Endothelial cell of hepatic sinusoid (primary cell): ENCODE results near the gene MOV10.
"Not testable (repeated sequence)": the region's sequence is repeated elsewhere in the genome, so short reads cannot be mapped to it uniquely, and the experiment has no call there.

ENCODE experiments used
- in situ Hi-C: cut with HindIII; loops from 2 replicates; pipeline ENCODE4 v1.10.0; 2017; ENCODE audit warnings: low sequenced_read_pairs

Gene MOV10, protein sequence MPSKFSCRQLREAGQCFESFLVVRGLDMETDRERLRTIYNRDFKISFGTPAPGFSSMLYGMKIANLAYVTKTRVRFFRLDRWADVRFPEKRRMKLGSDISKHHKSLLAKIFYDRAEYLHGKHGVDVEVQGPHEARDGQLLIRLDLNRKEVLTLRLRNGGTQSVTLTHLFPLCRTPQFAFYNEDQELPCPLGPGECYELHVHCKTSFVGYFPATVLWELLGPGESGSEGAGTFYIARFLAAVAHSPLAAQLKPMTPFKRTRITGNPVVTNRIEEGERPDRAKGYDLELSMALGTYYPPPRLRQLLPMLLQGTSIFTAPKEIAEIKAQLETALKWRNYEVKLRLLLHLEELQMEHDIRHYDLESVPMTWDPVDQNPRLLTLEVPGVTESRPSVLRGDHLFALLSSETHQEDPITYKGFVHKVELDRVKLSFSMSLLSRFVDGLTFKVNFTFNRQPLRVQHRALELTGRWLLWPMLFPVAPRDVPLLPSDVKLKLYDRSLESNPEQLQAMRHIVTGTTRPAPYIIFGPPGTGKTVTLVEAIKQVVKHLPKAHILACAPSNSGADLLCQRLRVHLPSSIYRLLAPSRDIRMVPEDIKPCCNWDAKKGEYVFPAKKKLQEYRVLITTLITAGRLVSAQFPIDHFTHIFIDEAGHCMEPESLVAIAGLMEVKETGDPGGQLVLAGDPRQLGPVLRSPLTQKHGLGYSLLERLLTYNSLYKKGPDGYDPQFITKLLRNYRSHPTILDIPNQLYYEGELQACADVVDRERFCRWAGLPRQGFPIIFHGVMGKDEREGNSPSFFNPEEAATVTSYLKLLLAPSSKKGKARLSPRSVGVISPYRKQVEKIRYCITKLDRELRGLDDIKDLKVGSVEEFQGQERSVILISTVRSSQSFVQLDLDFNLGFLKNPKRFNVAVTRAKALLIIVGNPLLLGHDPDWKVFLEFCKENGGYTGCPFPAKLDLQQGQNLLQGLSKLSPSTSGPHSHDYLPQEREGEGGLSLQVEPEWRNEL

DNA sequence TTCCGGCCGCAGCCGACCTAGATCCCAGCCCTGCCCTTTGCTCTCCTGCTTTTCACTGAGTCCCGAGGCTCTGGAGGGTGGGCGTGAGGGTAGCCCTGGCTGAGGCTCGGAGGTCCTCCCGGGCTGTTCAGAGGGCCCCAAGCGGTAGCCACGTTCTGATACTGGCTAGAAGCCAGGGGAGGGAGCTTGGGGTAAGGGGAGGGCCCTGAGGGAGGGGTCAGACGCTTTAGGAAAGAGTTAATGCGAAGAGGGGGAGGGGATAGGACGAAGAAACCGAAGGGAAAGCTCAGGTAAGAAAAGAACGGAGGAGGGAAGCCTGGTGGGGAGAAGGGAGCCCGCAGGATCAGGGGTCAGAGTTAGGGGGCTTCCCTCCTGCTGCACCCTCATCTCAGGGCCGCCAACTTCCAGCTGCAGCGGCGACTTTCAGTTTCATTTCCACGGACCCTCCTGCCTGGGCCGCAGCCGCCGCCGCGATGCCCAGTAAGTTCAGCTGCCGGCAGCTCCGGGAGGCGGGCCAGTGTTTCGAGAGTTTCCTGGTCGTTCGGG is at the start of gene MOV10:
MOV10 (plus strand) TSS at position 220 of the 546 bp plus-strand sequence; CDS start at position 474, 254 bp downstream.
- in situ Hi-C loops: no loop called here

DNA sequence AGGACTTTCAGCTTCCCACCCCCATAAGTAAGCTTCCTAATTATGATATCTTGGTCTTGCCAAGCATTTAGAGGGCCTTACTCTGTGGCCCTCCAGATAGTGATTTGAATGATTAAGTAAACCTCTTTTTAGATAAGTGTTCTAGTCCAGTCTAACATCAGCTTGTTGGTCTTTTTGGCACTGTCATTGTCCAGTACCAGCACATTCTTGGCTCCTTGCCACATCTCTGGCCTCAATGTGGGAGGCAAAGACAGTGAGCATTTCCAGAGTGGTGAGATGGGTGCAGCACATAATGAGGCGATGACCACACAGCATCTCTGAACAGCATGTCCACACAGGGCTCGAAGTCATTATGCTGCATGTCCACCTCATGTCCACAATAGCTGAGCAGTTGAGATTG is 48.8 kb upstream of the MOV10 start:
- in situ Hi-C loops: loop anchor here (5.0 kb wide), 1 partner anchor 37 kb away; no protein-coding TSS in a partner anchor

DNA sequence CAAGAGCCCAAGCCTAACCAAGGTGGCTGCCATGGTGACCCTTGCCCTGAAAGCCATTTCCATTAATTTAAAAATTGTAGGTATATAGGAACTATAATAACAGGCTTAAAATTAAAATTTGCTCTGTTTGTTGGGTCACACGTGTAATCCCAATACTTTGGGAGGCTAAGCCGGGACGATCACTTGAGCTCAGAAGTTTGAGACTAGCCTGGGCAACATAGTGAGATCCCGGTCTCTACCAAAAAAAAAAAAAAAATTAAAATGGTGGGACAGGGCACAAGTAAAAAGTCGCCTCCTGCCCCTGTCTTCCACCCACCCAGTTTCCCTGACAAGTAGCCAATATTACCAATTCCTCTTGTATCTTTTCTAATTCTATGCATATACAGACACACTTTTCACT is 48.3 kb upstream of the MOV10 start:
- in situ Hi-C loops: loop anchor here (5.0 kb wide), 1 partner anchor 36 kb away; no protein-coding TSS in a partner anchor

DNA sequence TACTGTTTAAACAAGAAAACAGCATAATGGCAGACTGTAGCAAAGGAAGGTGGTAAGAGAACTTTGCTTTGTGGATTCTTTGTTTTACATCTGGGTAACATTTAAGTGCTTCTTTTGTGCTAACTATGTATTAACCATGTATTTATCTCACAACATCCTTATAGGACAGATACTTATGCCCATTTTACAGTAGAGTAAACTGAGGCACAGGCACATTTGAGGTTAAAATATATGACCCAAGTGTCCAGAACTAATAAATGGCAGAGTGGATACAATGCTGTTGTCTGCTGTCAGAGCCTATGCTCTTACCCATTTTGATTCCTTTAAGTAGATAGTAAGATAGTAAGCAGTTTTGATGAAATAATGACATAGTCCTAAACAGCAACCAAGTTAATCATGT is 47.6 kb upstream of the MOV10 start:
- in situ Hi-C loops: loop anchor here (5.0 kb wide), 1 partner anchor 35 kb away; no protein-coding TSS in a partner anchor

DNA sequence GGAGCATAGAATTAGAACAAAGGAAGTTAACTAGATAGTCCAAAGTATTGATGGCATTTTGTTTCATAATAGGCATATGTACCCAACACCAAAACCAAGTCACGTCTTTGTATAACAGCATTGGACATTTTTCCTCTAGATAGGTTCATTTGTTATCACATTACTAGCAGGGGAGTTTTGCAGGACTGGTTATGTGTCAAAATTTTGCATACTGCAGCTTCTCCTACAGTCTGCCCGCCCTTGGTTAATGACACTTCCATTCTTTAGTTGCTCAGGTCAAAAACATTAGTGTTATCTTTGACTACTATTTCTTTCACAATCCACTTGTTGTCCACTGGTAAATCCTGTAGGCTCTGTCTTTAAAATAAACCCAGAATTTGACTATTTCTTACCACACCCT is 45.9 kb upstream of the MOV10 start:
- in situ Hi-C loops: loop anchor here (5.0 kb wide), 1 partner anchor 34 kb away; no protein-coding TSS in a partner anchor

DNA sequence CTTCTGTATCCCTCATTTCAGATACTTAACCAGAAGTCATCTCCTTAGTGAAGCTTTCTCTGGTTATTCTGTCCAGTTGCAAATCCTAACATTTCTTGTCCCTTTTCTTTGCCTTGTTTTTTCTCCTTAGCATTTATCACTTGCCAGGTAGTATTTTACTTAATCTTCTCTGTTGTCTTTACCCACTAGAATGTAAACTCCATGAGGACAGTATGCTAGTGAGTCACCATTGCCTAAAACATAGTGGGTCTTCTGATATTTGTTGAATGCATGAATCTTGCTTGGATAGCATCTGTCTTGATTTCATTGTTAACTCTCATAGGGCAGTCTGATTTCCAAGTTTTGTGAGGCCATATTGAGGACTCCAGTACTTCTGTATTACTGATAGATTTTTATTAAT is 45.2 kb upstream of the MOV10 start:
- in situ Hi-C loops: loop anchor here (5.0 kb wide), 1 partner anchor 33 kb away; no protein-coding TSS in a partner anchor

DNA sequence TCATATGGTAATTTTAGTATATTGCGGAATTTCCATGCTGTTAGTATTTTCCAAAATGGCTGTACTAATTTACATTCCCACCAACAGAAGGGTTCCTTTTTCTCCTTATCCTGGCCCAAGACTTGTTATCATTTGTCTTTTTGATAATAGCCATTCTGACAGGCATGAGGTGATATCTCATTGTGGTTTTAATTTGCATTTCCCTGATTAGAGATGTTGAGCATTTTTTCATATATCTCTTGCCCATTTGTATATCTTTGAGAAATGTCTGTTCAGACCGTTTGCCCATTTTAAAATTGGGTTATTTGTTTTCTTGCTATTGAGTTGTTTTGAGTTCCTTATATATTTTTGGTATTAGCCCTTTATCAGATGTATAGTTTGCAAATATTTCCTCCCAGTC is 40.8 kb upstream of the MOV10 start:
- in situ Hi-C loops: no loop called here

DNA sequence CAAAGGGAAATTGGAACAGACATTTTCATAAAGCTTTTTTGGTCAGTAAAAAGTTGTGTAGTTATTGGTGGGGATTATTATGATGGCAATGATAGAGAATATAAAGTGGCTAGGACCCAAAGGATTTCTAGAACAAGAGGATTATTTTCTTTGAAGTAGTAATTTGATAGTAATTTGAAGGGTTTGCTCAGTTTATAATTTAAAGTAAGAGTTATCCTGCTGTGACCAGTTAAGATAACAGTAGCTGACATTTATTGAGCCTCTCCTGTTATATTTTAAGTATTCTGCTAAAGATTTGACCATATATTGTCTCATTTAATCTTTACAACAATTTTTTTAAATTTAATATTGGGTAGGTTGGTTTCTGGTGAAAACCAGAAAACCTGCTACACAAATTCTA is 40.1 kb upstream of the MOV10 start:
- in situ Hi-C loops: no loop called here

DNA sequence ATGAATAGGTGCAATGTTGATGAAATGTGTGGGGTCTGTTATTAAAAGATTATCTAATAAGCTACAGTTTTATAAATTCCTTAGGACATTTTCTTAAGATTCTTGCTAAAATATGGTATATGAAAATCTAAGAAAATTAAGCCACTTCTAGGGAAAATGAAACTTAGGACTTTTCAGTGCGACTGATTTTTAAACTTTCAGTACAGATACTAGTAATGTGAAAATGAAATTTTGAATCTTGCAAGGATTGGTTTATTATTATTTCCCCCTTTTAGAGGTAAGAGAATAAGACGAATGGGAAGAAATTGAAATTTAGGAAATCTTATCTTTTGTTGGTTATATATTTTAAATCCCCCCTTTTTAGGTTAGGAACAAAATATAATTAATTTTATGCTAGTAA is 38.4 kb upstream of the MOV10 start:
- in situ Hi-C loops: no loop called here

DNA sequence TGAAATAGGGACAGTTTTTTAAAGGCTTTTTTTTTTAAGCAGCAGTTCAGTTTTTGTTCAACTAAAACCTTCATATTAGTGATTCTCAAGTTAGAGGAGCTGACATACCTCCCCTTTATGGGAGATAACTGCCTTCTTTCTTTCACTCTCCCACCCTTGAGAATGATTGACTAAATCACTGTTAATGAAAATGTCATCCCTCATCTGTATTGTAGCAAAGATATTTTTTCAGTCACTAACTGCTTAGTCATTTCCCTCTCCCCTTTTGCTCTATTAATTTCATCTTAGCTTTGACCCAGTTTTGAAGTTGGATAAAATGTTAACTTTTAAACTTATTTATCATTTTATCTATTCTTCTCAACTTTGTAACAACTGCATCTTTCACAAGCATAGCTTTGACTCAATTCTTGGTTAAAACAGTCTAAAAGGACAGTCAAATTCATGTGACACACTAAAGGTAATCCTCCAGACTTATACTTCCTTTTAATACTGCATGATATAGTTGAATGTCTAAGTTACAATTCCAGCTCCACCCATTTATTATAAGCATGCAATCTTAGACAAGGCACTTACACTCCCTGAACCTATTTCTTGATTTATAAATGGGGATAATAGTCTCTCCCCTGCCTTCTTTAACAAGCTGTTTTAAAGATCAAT is 37.7 kb upstream of the MOV10 start:
- in situ Hi-C loops: no loop called here

DNA sequence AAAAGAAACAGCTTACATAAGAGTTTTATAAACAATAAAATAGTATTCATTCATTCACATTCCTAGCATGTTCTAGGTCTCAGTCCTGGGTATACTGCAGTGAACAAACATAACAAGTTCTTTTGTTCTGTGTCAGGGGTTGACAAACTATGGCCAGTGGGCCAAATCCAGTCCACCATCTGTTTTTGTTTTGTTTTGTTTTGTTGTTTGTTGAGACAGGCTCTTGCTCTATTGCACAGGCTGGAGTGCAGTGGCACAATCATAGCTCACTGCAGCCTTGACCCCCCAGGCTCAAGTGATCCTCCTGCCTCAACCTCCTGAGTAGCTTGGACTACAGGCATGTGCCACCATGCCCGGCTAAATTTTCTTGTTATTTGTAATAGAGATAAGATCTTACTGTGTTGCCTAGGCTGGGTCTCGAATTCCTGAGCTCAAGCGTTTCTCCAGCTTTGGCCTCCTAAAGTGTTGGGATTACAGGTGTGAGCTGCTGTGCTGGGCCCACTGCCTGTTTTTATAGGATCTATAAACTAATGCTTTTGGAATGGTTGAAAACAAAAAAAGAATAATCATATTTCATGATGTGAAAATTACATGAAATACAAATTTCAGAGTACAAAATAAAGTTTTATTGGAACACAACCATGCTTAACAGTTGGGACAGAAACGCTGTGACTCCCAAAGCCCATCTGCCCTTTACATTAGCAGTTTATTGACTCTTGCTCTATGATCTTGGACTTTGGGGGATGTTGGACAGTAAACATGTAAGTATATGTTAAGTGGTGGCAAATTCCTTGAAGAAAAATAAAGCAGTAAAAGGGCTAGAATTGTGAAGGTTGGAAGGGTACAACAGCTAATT is 37.0 kb upstream of the MOV10 start:
- in situ Hi-C loops: no loop called here

DNA sequence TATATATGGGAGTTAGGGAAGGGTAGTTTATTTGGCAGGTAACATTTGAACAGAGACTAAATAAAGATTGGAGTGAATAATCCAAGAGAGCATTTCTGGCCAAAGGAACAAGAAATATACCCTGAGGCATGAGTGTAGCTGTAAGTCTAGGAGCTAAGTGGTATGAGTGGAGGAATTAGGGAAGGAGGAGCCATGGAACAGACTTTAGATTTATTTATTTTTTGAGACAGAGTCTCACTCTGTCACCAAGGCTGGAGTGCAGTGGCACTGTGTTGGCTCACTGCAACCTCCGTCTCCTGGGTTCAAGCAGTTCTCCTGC is 36.4 kb upstream of the MOV10 start:
- in situ Hi-C loops: no loop called here

DNA sequence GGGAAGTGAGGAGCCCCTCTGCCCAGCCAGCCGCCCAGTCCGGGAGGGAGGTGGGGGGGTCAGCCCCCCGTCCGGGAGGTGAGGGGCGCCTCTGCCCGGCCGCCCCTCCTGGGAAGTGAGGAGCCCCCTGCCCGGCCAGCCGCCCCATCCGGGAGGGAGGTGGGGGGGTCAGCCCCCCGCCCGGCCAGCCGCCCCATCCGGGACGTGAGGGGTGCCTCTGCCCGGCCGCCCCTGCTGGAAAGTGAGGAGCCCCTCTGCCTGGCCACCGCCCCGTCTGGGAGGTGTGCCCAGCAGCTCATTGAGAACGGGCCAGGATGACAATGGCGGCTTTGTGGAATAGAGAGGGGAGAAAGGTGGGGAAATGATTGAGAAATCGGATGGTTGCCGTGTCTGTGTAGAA is 34.0 kb upstream of the MOV10 start:
- in situ Hi-C loops: not testable (repeated sequence)

DNA sequence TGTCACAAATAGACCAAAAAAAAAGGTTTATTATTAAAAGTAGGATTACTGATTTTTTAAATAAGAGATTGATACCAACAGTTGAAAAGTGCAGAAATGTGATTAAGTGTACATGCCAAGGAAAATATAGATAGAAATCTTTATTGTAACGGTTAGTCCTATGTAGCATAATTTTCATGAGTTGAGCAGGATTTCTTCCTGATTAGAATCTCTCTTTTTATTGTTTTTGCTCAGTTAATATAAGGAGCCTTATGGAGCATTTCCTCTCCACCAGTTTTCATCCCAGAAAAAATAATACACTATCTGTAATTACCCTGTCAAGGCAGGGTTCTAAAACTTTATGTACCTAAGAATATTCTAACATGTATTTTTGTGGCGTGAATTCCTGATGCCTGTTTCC is 31.4 kb upstream of the MOV10 start:
- in situ Hi-C loops: no loop called here

DNA sequence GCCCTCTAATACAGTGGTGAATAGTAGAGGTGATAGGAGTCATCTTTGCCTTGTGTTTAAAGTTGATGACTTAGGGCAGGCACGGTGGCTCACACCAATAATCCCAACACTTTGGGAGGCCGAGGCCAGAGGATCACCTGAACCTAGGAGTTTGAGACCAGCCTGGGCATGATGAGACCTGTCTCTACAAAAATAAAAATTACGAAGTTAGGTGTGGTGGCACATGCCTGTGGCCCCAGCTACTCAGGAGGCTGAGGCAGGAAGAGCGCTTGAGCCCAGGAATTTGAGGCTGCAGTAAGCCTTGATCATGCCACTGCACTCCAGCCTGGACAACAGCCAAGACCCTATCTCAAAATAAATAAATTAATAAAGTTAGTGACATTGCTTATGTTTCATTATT is 28.2 kb upstream of the MOV10 start:
- in situ Hi-C loops: no loop called here

DNA sequence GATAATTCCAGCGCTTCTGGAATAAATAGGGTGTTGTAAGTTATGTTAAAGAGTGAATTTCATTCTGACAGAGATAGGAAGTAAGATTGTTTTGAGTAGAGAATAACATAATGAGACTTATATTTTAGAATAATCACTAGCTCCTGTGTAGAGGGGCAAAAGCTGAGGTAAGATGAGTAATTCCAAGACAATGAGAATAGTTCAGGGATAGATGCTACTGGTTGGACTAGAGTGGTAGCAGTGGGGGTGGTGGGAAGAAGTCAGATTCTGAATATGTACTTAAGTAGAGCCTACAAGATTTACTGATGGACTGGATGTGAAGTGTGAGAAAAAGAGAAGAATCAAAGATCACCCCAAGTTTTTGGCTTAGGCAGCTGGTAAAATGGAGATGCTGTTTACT is 23.3 kb upstream of the MOV10 start:
- in situ Hi-C loops: no loop called here

DNA sequence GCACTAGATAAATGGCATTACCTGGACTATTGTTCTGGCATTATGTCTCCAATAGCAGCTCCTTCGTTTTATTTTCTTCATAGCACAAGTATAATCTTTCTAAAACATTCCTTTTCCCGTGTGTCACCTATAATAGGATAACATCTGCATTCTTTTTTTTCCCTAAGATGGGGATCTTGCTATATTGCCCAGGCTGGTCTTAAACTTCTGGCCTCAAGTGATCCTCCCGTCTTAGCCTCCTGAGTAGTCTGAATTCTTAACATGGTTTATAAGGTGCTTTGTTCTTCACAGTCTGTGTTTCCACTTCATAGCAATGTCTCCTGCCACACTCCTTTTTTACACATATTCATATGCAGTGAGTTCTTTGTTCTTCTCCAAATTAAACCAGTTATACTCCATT is 8.6 kb upstream of the MOV10 start:
- in situ Hi-C loops: no loop called here

DNA sequence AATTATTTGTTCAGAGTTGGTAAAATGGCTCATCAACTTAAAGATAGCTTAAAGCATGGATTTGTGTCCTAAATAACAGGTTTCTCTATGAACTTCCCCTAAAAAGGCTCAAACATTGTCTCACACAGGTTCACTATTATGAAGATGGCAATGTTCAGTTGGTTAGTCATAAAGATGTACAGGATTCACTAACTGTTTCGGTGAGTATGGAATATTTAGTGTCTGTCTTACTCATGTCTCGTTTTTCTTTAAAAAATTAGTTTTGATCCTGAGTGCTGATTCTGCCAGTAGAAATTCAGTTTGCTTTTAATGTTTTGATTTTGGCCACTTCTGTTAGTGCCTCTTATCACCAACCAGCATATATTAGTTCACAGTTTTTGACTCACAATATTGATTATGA is 7.5 kb upstream of the MOV10 start:
- in situ Hi-C loops: no loop called here

DNA sequence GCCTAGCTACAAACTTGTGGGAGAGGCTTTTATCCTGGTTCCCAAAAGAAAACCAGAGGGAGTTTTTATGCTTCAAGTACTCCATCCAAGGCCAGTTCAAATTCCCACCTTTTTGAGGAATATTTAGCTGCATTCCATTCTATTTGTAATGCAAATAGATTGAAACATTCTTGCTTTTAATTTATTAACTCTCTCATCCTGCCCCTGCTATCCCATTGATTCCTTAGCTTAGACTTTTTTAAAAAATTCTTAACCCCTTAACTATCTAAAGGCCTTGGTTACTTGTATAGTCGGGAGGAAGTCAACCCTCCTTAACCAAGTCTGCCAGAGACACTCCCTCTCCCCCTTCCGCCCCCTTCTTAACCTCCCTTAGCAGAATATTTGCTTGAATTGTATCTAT is 2.5 kb upstream of the MOV10 start:
- in situ Hi-C loops: no loop called here

DNA sequence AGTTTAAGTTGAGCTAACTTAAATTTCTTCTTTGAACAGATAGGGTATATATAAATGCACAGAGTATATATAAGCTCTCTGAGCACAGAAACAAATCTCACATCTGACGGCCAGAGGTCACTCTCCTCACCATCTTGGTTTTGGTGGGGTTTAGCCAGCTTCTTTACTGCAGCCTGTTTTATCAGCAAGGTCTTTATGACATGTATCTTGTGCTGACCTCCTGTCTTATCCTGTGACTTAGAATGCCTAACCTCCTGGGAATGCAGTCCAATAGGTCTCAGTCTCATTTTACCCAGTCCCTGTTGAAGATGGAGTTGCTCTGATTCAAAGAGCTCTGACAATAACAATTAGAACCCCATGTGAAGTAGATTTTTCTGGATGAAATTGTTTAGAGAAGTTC is 1.6 kb upstream of the MOV10 start:
- in situ Hi-C loops: no loop called here
